Ishikawa (cell line): ENCODE results near the gene CISD1.

ENCODE experiments used
- CEBPB ChIP-seq: IDR thresholded peaks from 2 replicates; pipeline ENCODE4 v1.6.1; 2012
- EGR1 ChIP-seq: IDR thresholded peaks from 2 replicates; pipeline ENCODE4 v1.6.1; 2012
- EP300 ChIP-seq: IDR thresholded peaks from 2 replicates; pipeline ENCODE4 v1.6.1; 2012; ENCODE audit warnings: borderline replicate concordance
- TAF1 ChIP-seq: IDR thresholded peaks from 2 replicates; pipeline ENCODE4 v1.6.1; 2012; ENCODE audit warnings: low read depth, mild to moderate bottlenecking

GRCh38 chr10:58304099-58304633 lies 35.2 kb downstream of the CISD1 start:
- TF ChIP-seq CEBPB (no peak), TAF1 (no peak), EP300 (no peak), EGR1 (no peak)
